Measurements from ENCODE around the gene MOB1A. TPM values are rescaled to one million over a fixed set of nuclear protein-coding genes. Genes with fewer than 3 reads are reported as not detected.

The MOB1A gene
- total and polyA plus RNA-seq, 2 of the 13 experiments (the other 11 are each of a cell fraction or from before 2014, with no cell fraction given) = 48.2 to 139 TPM

GRCh38 chr2:74119912-74120825 lies 58.5 kb downstream of the MOB1A start (continued):
- TF ChIP-seq ZNF510 (CRISPR knock-in tag; IDR thresholded peaks at IDR 0.05; ENCODE audit: low read depth) = peak; percentile 63; the same call in 1 of the 2 replicates
- TF ChIP-seq, protein P1, sequence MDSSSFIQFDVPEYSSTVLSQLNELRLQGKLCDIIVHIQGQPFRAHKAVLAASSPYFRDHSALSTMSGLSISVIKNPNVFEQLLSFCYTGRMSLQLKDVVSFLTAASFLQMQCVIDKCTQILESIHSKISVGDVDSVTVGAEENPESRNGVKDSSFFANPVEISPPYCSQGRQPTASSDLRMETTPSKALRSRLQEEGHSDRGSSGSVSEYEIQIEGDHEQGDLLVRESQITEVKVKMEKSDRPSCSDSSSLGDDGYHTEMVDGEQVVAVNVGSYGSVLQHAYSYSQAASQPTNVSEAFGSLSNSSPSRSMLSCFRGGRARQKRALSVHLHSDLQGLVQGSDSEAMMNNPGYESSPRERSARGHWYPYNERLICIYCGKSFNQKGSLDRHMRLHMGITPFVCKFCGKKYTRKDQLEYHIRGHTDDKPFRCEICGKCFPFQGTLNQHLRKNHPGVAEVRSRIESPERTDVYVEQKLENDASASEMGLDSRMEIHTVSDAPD (CRISPR knock-in tag; IDR thresholded peaks at IDR 0.05) = peak; percentile 84
- TF ChIP-seq, protein P2, sequence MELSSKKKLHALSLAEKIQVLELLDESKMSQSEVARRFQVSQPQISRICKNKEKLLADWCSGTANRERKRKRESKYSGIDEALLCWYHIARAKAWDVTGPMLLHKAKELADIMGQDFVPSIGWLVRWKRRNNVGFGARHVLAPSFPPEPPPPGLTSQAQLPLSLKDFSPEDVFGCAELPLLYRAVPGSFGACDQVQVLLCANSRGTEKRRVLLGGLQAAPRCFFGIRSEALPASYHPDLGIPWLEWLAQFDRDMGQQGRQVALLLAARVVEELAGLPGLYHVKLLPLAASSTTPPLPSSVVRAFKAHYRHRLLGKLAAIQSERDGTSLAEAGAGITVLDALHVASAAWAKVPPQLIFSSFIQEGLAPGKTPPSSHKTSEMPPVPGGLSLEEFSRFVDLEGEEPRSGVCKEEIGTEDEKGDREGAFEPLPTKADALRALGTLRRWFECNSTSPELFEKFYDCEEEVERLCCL (CRISPR knock-in tag; IDR thresholded peaks at IDR 0.05; ENCODE audit: borderline replicate concordance) = peak; percentile 93
- TF ChIP-seq TBP (CRISPR knock-in tag; IDR thresholded peaks at IDR 0.05) = no peak
- TF ChIP-seq, protein P3, sequence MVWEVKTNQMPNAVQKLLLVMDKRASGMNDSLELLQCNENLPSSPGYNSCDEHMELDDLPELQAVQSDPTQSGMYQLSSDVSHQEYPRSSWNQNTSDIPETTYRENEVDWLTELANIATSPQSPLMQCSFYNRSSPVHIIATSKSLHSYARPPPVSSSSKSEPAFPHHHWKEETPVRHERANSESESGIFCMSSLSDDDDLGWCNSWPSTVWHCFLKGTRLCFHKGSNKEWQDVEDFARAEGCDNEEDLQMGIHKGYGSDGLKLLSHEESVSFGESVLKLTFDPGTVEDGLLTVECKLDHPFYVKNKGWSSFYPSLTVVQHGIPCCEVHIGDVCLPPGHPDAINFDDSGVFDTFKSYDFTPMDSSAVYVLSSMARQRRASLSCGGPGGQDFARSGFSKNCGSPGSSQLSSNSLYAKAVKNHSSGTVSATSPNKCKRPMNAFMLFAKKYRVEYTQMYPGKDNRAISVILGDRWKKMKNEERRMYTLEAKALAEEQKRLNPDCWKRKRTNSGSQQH (CRISPR knock-in tag; IDR thresholded peaks at IDR 0.05; ENCODE audit: low read depth) = 0 out of 2 replicates have a peak, but pooled peaks have one; percentile 51
- TF ChIP-seq, protein P4, sequence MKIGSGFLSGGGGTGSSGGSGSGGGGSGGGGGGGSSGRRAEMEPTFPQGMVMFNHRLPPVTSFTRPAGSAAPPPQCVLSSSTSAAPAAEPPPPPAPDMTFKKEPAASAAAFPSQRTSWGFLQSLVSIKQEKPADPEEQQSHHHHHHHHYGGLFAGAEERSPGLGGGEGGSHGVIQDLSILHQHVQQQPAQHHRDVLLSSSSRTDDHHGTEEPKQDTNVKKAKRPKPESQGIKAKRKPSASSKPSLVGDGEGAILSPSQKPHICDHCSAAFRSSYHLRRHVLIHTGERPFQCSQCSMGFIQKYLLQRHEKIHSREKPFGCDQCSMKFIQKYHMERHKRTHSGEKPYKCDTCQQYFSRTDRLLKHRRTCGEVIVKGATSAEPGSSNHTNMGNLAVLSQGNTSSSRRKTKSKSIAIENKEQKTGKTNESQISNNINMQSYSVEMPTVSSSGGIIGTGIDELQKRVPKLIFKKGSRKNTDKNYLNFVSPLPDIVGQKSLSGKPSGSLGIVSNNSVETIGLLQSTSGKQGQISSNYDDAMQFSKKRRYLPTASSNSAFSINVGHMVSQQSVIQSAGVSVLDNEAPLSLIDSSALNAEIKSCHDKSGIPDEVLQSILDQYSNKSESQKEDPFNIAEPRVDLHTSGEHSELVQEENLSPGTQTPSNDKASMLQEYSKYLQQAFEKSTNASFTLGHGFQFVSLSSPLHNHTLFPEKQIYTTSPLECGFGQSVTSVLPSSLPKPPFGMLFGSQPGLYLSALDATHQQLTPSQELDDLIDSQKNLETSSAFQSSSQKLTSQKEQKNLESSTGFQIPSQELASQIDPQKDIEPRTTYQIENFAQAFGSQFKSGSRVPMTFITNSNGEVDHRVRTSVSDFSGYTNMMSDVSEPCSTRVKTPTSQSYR (CRISPR knock-in tag; IDR thresholded peaks at IDR 0.05; ENCODE audit: borderline replicate concordance) = peak; percentile 51; the same call in 1 of the 2 replicates
- TF ChIP-seq CREM (IDR thresholded peaks at IDR 0.05) = peak; percentile 54
- no peak for TF ChIP-seq CREM (CRISPR knock-in tag; IDR thresholded peaks at IDR 0.05)
- no peak for TF ChIP-seq ZNF12 (CRISPR knock-in tag; IDR thresholded peaks at IDR 0.05)
- no peak for TF ChIP-seq ZNF382 (CRISPR knock-in tag; IDR thresholded peaks at IDR 0.05; ENCODE audit: borderline replicate concordance)
- TF ChIP-seq NR2F6 (IDR thresholded peaks at IDR 0.05) = no peak
- peak; percentile 56 for TF ChIP-seq NR2F6 (CRISPR knock-in tag; IDR thresholded peaks at IDR 0.05)
- no peak for TF ChIP-seq ZNF616 (CRISPR knock-in tag; IDR thresholded peaks at IDR 0.05; ENCODE audit: low read depth)
- TF ChIP-seq ZUFSP (CRISPR knock-in tag; IDR thresholded peaks at IDR 0.05; ENCODE audit: borderline replicate concordance) = no peak
- TF ChIP-seq MAFF (IDR thresholded peaks at IDR 0.05; ENCODE audit: low read depth, low read length) = no peak
- TF ChIP-seq REL (CRISPR knock-in tag; conservative IDR thresholded peaks at IDR 0.05) = peak; percentile 82
- TF ChIP-seq ZNF749 (CRISPR knock-in tag; IDR thresholded peaks at IDR 0.05; ENCODE audit: borderline replicate concordance) = peak; percentile 66; the same call in 1 of the 2 replicates
- peak; percentile 88 for TF ChIP-seq POLR2G (IDR thresholded peaks at IDR 0.05; ENCODE audit: low read depth, low read length)
